ENCODE data around the gene SLC44A3.

DNA sequence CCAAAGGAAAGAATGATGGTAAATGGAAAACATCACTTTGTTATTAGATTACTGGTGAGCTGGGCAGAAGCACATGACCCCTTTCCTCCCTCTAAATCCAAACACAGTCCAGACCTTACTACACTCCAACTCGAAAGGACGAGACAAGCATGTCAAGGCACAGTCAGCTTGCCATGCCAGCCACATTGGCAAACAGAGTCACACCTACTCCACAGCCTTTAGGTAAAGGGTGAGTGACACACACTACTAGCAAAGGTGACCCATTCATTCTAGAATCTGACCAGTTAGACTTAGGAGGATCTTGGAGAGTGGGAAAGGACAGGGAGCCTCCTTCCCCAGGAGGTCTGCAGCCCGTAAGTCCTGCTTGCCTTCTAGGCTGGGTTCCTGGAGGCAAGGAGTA lies 3.0 kb downstream of the SLC44A3 start:
- TF ChIP-seq, protein P1, sequence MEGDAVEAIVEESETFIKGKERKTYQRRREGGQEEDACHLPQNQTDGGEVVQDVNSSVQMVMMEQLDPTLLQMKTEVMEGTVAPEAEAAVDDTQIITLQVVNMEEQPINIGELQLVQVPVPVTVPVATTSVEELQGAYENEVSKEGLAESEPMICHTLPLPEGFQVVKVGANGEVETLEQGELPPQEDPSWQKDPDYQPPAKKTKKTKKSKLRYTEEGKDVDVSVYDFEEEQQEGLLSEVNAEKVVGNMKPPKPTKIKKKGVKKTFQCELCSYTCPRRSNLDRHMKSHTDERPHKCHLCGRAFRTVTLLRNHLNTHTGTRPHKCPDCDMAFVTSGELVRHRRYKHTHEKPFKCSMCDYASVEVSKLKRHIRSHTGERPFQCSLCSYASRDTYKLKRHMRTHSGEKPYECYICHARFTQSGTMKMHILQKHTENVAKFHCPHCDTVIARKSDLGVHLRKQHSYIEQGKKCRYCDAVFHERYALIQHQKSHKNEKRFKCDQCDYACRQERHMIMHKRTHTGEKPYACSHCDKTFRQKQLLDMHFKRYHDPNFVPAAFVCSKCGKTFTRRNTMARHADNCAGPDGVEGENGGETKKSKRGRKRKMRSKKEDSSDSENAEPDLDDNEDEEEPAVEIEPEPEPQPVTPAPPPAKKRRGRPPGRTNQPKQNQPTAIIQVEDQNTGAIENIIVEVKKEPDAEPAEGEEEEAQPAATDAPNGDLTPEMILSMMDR (IDR thresholded peaks at IDR 0.05): no peak
- TF ChIP-seq POLR2AphosphoS5 (IDR thresholded peaks at IDR 0.05) (no peak), POLR2A (IDR thresholded peaks at IDR 0.05) (no peak)

Measured in upper lobe of left lung (tissue), 4 donors.